Endothelial cell of umbilical vein (primary cell): ENCODE data around the gene CYGB. TPM values are rescaled to one million over a fixed set of nuclear protein-coding genes. Genes with fewer than 3 reads are reported as not detected.

Experiments
- BruUV-seq: library from RNA; stranded (reverse); fragments of 400-500 nt; replicated peaks from 2 replicates; lab custom pipeline; 2021; lab: Mats Ljungman, UMichigan
- CTCF ChIA-PET: fragments of 300-600, 350-600 bp; sonication (Branson Sonifier 250); formaldehyde crosslinking; loops from one replicate; lab custom pipeline; 2021; ENCODE audit warnings: antibody characterized with exemption, inconsistent platforms; lab: Charles Lee
- POLR2A ChIA-PET: fragments of 300-600, 350-600 bp; sonication (Branson Sonifier 250); formaldehyde crosslinking; loops from one replicate; lab custom pipeline; 2021; ENCODE audit warnings: antibody characterized with exemption, inconsistent platforms; lab: Charles Lee
- DNase-seq: peaks from one replicate; pipeline ENCODE4 v3.0.0-alpha.2; 2011; ENCODE audit warnings: low read depth, low spot score
- FAIRE-seq: peaks from 2 replicates; lab custom pipeline; 2011; peaks lifted over from hg19 to GRCh38; lab: Jason Lieb, UNC
- H2AFZ ChIP-seq: 2 replicates; pipeline ENCODE4 v1.6.0; 2012; ENCODE audit warnings: low read depth, low read length, control low read depth, inconsistent platforms
- H3K27ac ChIP-seq: 2 replicates; pipeline ENCODE4 v1.5.1; 2011; ENCODE audit warnings: low read depth, mild to moderate bottlenecking, control low read depth, low read length, moderate library complexity; ENCODE audit not compliant: insufficient read depth
- H3K27me3 ChIP-seq, 2 experiments: 2 replicates each; pipeline versions ENCODE4 v1.6.0 to v1.6.1; 2011; ENCODE audit warnings: low read length in 2 of 2, mixed read lengths in 1 of 2; ENCODE audit not compliant: control insufficient read depth in 2 of 2, insufficient read depth in 2 of 2
- H3K36me3 ChIP-seq, 2 experiments: 2 replicates in 1 of 2; 3 replicates in 1 of 2; pipeline ENCODE4 v1.5.1; 2011; ENCODE audit warnings: low read length in 2 of 2, mild to moderate bottlenecking in 1 of 2, moderate library complexity in 1 of 2; ENCODE audit not compliant: control insufficient read depth in 2 of 2, insufficient read depth in 2 of 2; ENCODE audit errors: extremely low read depth in 1 of 2
- H3K4me1 ChIP-seq: 3 replicates; pipeline ENCODE4 v1.5.1; 2011; ENCODE audit warnings: mild to moderate bottlenecking, low read length; ENCODE audit not compliant: control insufficient read depth, insufficient read depth; ENCODE audit errors: extremely low read depth
- H3K4me2 ChIP-seq: 2 replicates; pipeline ENCODE4 v1.6.1; 2011; ENCODE audit warnings: low read length, control low read depth, mixed read lengths; ENCODE audit not compliant: insufficient read depth
- H3K4me3 ChIP-seq, 3 experiments: fragments of 200-600 bp in 1 of 3; sonication (generic), shearing (Covaris generic) in 1 of 3; replicated peaks in 1 of 3; 2 replicates each; pipeline ENCODE4 v1.5.1; 2011 to 2016; ENCODE audit warnings: control low read depth in 3 of 3, low read length in 3 of 3, mild to moderate bottlenecking in 2 of 3, inconsistent platforms in 1 of 3, low read depth in 1 of 3, moderate library complexity in 1 of 3; ENCODE audit not compliant: insufficient read depth in 1 of 3
- H3K79me2 ChIP-seq: 2 replicates; pipeline ENCODE4 v1.6.0; 2012; ENCODE audit warnings: low read length, inconsistent platforms; ENCODE audit not compliant: control insufficient read depth, insufficient read depth
- H3K9ac ChIP-seq: replicated peaks from 2 replicates; pipeline ENCODE3; 2011; ENCODE audit warnings: low read length, control low read depth; ENCODE audit not compliant: insufficient read depth; ENCODE audit errors: extremely low read depth
- H3K9me1 ChIP-seq: replicated peaks from 3 replicates; pipeline ENCODE4 v1.6.0; 2011; ENCODE audit warnings: mild to moderate bottlenecking, low read length; ENCODE audit not compliant: control insufficient read depth, insufficient read depth; ENCODE audit errors: extremely low read depth
- H3K9me3 ChIP-seq: replicated peaks from 2 replicates; pipeline ENCODE4 v1.5.1; 2012; ENCODE audit warnings: low read length, inconsistent platforms; ENCODE audit not compliant: control insufficient read depth, insufficient read depth
- H4K20me1 ChIP-seq: replicated peaks from 2 replicates; pipeline ENCODE3; 2011; ENCODE audit warnings: mild to moderate bottlenecking, low read length; ENCODE audit not compliant: control insufficient read depth, insufficient read depth; ENCODE audit errors: extremely low read depth
- EZH2 ChIP-seq: IDR thresholded peaks from 2 replicates; pipeline ENCODE4 v1.6.1; 2012; ENCODE audit warnings: borderline replicate concordance, low read depth, mild to moderate bottlenecking, moderate library complexity, low read length, inconsistent platforms; ENCODE audit not compliant: severe bottlenecking
- FOS ChIP-seq: IDR thresholded peaks from 2 replicates; pipeline ENCODE4 v1.6.1; 2011; ENCODE audit warnings: mild to moderate bottlenecking, low read length, moderate library complexity, borderline replicate concordance; ENCODE audit not compliant: insufficient read depth
- GATA2 ChIP-seq: IDR thresholded peaks from 2 replicates; pipeline ENCODE4 v1.7.0; 2011; ENCODE audit warnings: low read depth, mild to moderate bottlenecking, moderate library complexity, mixed read lengths, low read length; ENCODE audit not compliant: insufficient read length, insufficient read depth
- JUN ChIP-seq: IDR thresholded peaks from 2 replicates; pipeline ENCODE4 v1.6.1; 2011; ENCODE audit warnings: borderline replicate concordance, low read depth; ENCODE audit not compliant: insufficient read length, insufficient read depth
- MAX ChIP-seq: IDR thresholded peaks from 2 replicates; pipeline ENCODE4 v1.6.1; 2011; ENCODE audit not compliant: insufficient read depth, insufficient read length
- MYC ChIP-seq: IDR thresholded peaks from one replicate; pipeline ENCODE4 v1.6.1; 2011; ENCODE audit warnings: mild to moderate bottlenecking, low read depth, low read length
- POLR2A ChIP-seq: IDR thresholded peaks from 2 replicates; pipeline ENCODE4 v1.6.1; 2012; ENCODE audit warnings: low read depth, mild to moderate bottlenecking, control low read depth, low read length
- POLR2AphosphoS5 ChIP-seq: IDR thresholded peaks from 2 replicates; pipeline ENCODE4 v1.6.1; 2012; ENCODE audit warnings: low read depth, mild to moderate bottlenecking, control low read depth, low read length, moderate library complexity; ENCODE audit not compliant: insufficient read depth
- dilution Hi-C: fragments of 300-500 bp; cut with MboI; formaldehyde crosslinking; loops from one replicate; pipeline ENCODE4 v1.15.0; 2019; ENCODE audit warnings: low sequenced_read_pairs; ENCODE audit not compliant: extremely low pct_ligation_motif_present
- intact Hi-C: fragments of 100-400 bp; cut with micrococcal nuclease; formaldehyde crosslinking; loops from one replicate; pipeline ENCODE4 v1.10.0; 2022
- polyA plus RNA-seq, 4 experiments: library from polyadenylated mRNA; depleted of rRNA in 3 of 4; stranded (reverse) in 3 of 4; unstranded in 1 of 4; fragments of >200 nt; gene quantifications; 2 replicates each; pipeline versions ENCODE4 v1.2.1 to v1.2.3, GENCODE V29; 2011 to 2012; ENCODE audit warnings: missing spikeins in 1 of 4
- total RNA-seq: library from RNA; stranded (reverse); gene quantifications from 2 replicates; pipeline ENCODE4 v1.2.3, GENCODE V29; 2021
- TF ChIP-seq, protein P1 (sequence below), 2 donors: IDR thresholded peaks; 1 replicate in 1 of 2; 2 replicates in 1 of 2; pipeline ENCODE4 v1.5.1; 2011; ENCODE audit warnings: low read length in 2 of 2, mild to moderate bottlenecking in 2 of 2, moderate library complexity in 2 of 2, control low read depth in 1 of 2, inconsistent platforms in 1 of 2, low read depth in 1 of 2; ENCODE audit not compliant: insufficient read depth in 1 of 2; ENCODE audit errors: extremely low read depth in 1 of 2

The CYGB gene
- total and polyA plus RNA-seq, 2 donors (not counting 3 experiments of a cell fraction or from before 2014, with no cell fraction given) = 0.22 to 0.91 TPM

GRCh38 chr17:76567634-76568432, 30.3 kb upstream of the CYGB start:
- intact Hi-C loops (no loop called here), dilution Hi-C loops (no loop called here)
- DNase-seq = no peak
- H3K27me3 ChIP-seq = no peaks in the 10 kb centered on the region
- BruUV-seq = no TSS peak
- peaks cover 5% of the 10 kb centered on the region for H3K4me1 ChIP-seq
- no peak overlapping the region for H3K4me2 ChIP-seq
- H3K27ac ChIP-seq = no peak overlapping the region
- no peak overlapping the region for H3K4me3 ChIP-seq
- no peak for TF ChIP-seq MYC
- peak; percentile 15 for TF ChIP-seq POLR2AphosphoS5
- peaks cover 5 to 7% of the 10 kb centered on the region in 2 experiments for H3K36me3 ChIP-seq
- no peaks in the 10 kb centered on the region for H3K9me3 ChIP-seq
- CTCF ChIA-PET = interaction anchor here (0.8 to 3.6 kb wide), 6 partner anchors 10 to 56 kb away, joined by 3 to 19 read pairs (median 4); no protein-coding TSS in a partner anchor
- H4K20me1 ChIP-seq = no peaks in the 10 kb centered on the region
- H2AFZ ChIP-seq = no peak overlapping the region
- H3K9ac ChIP-seq = no peak overlapping the region
- H3K9me1 ChIP-seq = no peaks in the 10 kb centered on the region
- POLR2A ChIA-PET = interaction anchor here (0.5 to 1.2 kb wide), 3 partner anchors 10 to 14 kb away, joined by 3 to 6 read pairs (median 3); no protein-coding TSS in a partner anchor
- no peaks in the 10 kb centered on the region for H3K79me2 ChIP-seq
- FAIRE-seq = no peak

- no TSS peak for BruUV-seq
- ChIA-PET CTCF (interaction anchor here (1.1 to 3.6 kb wide), 5 partner anchors 9 to 57 kb away, joined by 4 to 19 read pairs (median 5); no protein-coding TSS in a partner anchor), POLR2A (interaction anchor here (1.2 kb wide), 1 partner anchor 10 kb away, joined by 3 read pairs; no protein-coding TSS in a partner anchor)
- H3K36me3 ChIP-seq = peaks cover 5 to 7% of the 10 kb centered on the region in 2 experiments
- no peak overlapping the region for H3K4me2 ChIP-seq
- no peak for FAIRE-seq
- H2AFZ ChIP-seq = no peak overlapping the region
- no peak overlapping the region for H3K4me3 ChIP-seq
- peaks cover 1% of the 10 kb centered on the region for H3K79me2 ChIP-seq
- dilution Hi-C loops = no loop called here
- no peak overlapping the region for H3K9ac ChIP-seq
- DNase-seq = no peak
- no peaks in the 10 kb centered on the region for H3K9me1 ChIP-seq
- peaks cover 12% of the 10 kb centered on the region for H3K4me1 ChIP-seq
- H3K9me3 ChIP-seq = no peaks in the 10 kb centered on the region
- H3K27ac ChIP-seq = no peak overlapping the region
- H4K20me1 ChIP-seq = no peaks in the 10 kb centered on the region
- TF ChIP-seq POLR2AphosphoS5 (no peak), FOS (no peak), MYC (no peak), JUN (no peak), EZH2 (no peak), POLR2A (no peak), GATA2 (no peak), MAX (no peak)
- TF ChIP-seq, protein P1, sequence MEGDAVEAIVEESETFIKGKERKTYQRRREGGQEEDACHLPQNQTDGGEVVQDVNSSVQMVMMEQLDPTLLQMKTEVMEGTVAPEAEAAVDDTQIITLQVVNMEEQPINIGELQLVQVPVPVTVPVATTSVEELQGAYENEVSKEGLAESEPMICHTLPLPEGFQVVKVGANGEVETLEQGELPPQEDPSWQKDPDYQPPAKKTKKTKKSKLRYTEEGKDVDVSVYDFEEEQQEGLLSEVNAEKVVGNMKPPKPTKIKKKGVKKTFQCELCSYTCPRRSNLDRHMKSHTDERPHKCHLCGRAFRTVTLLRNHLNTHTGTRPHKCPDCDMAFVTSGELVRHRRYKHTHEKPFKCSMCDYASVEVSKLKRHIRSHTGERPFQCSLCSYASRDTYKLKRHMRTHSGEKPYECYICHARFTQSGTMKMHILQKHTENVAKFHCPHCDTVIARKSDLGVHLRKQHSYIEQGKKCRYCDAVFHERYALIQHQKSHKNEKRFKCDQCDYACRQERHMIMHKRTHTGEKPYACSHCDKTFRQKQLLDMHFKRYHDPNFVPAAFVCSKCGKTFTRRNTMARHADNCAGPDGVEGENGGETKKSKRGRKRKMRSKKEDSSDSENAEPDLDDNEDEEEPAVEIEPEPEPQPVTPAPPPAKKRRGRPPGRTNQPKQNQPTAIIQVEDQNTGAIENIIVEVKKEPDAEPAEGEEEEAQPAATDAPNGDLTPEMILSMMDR (IDR thresholded peaks at IDR 0.05; ENCODE audit: extremely low read depth in 1 of 2, insufficient read depth in 1 of 2, low read depth in 1 of 2, low read length in 2 of 2) = no peak
- intact Hi-C loops = no loop called here
- H3K27me3 ChIP-seq = no peaks in the 10 kb centered on the region
These were observed 29.5 kb upstream of the CYGB start for GRCh38 chr17:76566988-76567431.
